Left ventricle myocardium inferior (tissue), 1 donor: ENCODE measurements around the gene GPR139. TPM values are rescaled to one million over a fixed set of nuclear protein-coding genes. Genes with fewer than 3 reads are reported as not detected.

Experiments
- DNase-seq: peaks from one replicate; pipeline ENCODE4 v3.0.0-alpha.2; 2020
- H3K27ac ChIP-seq: fragments of 200-600 bp; replicated peaks from 2 replicates; pipeline ENCODE4 v1.8.0; 2021
- H3K27me3 ChIP-seq: fragments of 200-600 bp; 2 replicates; pipeline ENCODE4 v1.8.0; 2021; ENCODE audit warnings: low read depth
- H3K36me3 ChIP-seq: fragments of 200-600 bp; 2 replicates; pipeline ENCODE4 v1.8.0; 2021
- H3K4me1 ChIP-seq: fragments of 200-600 bp; 2 replicates; pipeline ENCODE4 v1.8.0; 2021
- H3K4me3 ChIP-seq: fragments of 200-600 bp; 2 replicates; pipeline ENCODE4 v1.8.0; 2021; ENCODE audit warnings: mild to moderate bottlenecking, moderate library complexity
- H3K9me3 ChIP-seq: fragments of 200-600 bp; replicated peaks from 2 replicates; pipeline ENCODE4 v1.8.0; 2021
- intact Hi-C: fragments of 100-400 bp; cut with micrococcal nuclease; formaldehyde crosslinking; loops from one replicate; pipeline ENCODE4 v1.11.0; 2022
- total RNA-seq: library from RNA; stranded (reverse); fragmentation: NEBNext Ultra II Directional; extraction: Animal tissue kit (Norgen Biotek cat#: 25700); gene quantifications from one replicate; pipeline ENCODE4 v1.2.1, GENCODE V29; 2021
- TF ChIP-seq, protein P1 (sequence below): fragments of 200-600 bp; IDR thresholded peaks from 2 replicates; pipeline ENCODE4 v1.8.0; 2021; ENCODE audit warnings: antibody characterized with exemption, mild to moderate bottlenecking, borderline replicate concordance
- donor health status: DM: no; HTN: yes; CAD: no; lungs with severe emphysema.

The GPR139 gene
- total RNA-seq, 1 donor from 2014 or later = not detected

DNA sequence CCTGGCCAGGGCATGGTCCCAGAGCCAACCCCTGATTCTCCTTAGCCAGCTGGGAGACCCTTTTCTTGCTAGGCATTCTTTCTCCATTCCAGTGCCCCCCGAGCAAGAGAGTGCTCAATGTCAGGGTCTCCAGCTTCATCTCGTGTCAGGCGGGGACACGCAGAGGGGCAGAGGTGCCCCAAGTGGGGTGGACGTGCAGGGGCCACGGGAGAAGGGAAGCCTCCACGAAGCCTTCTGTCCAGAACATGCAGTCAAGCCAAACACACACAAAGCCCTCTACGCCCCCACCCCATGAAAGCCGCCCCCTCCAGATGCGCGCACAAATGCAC is 852 bp downstream of the GPR139 start:
- Histone ChIP-seq H3K27me3 (peaks cover 88% of the 10 kb centered on the region), H3K4me3 (no peak overlapping the region), H3K36me3 (no peaks in the 10 kb centered on the region), H3K27ac (no peak overlapping the region), H3K9me3 (peaks cover 17% of the 10 kb centered on the region), H3K4me1 (peaks cover 7% of the 10 kb centered on the region)
- intact Hi-C loops = no loop called here
- TF ChIP-seq, protein P1, sequence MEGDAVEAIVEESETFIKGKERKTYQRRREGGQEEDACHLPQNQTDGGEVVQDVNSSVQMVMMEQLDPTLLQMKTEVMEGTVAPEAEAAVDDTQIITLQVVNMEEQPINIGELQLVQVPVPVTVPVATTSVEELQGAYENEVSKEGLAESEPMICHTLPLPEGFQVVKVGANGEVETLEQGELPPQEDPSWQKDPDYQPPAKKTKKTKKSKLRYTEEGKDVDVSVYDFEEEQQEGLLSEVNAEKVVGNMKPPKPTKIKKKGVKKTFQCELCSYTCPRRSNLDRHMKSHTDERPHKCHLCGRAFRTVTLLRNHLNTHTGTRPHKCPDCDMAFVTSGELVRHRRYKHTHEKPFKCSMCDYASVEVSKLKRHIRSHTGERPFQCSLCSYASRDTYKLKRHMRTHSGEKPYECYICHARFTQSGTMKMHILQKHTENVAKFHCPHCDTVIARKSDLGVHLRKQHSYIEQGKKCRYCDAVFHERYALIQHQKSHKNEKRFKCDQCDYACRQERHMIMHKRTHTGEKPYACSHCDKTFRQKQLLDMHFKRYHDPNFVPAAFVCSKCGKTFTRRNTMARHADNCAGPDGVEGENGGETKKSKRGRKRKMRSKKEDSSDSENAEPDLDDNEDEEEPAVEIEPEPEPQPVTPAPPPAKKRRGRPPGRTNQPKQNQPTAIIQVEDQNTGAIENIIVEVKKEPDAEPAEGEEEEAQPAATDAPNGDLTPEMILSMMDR = no peak
- DNase-seq = no peak

DNA sequence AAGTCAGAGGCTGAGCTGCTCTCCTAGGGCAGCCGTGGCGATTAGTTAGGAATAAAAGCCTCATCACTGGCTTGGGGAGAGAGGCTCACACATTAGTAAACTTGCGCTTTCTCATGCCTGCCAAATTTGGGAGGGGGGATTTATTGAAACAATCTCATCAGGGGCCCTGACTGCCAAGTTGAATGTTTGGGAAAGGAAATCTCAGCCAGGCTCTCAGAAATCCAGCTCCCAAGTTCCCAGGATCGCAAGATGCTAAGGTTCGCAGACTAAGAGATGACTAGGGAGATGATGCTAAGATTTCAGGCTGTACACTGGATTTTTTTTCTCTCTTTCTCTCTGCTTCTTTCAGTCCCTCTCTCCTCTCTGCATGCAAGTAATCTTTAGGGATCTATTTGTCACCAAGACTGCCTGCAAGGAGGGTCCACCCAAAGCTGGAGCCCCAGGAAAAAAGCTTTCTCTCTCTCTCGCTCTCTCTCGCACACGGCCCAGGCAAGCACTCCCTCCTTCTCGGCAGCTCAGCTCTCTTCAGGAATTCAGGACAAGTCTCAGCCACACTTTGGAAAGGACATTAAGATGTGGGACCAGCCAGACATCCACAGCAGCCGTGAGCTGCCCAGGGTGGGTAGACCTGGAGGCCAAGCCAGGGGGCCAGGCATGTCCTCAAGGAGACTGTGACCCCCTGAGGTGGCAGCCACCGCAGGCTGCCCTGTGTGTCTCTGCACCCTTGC is 1.4 kb downstream of the GPR139 start:
- intact Hi-C loops = no loop called here
- Histone ChIP-seq H3K4me3 (no peak overlapping the region), H3K4me1 (peaks cover 7% of the 10 kb centered on the region), H3K36me3 (no peaks in the 10 kb centered on the region), H3K9me3 (peaks cover 22% of the 10 kb centered on the region), H3K27ac (no peak overlapping the region), H3K27me3 (peaks cover 83% of the 10 kb centered on the region)
- TF ChIP-seq, protein P1 = no peak
- DNase-seq = no peak

DNA sequence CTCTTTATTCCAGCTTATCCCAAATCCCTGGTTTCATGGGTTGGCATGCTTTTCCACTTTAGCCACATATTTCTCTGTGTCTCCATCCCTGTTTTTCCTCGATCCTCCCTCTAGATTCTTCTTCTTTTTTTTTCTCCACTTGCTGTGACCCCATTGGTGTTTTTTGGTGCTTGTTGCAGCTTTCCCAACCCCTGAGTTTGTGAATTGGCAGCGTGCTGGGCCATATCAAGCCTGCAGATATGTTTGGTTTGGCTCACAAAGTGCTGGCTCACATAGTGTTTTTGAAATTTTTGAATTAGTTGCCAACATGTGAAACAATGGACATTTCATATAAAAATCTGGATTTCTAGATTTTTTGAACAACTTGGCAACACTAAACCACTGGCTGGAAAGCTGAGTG is 8.8 kb downstream of the GPR139 start:
- Histone ChIP-seq H3K27me3 (peaks cover 20% of the 10 kb centered on the region), H3K4me3 (no peak overlapping the region), H3K36me3 (no peaks in the 10 kb centered on the region), H3K27ac (no peak overlapping the region), H3K9me3 (peaks cover 27% of the 10 kb centered on the region), H3K4me1 (no peaks in the 10 kb centered on the region)
- no peak for DNase-seq
- TF ChIP-seq, protein P1 = no peak
- intact Hi-C loops = no loop called here

DNA sequence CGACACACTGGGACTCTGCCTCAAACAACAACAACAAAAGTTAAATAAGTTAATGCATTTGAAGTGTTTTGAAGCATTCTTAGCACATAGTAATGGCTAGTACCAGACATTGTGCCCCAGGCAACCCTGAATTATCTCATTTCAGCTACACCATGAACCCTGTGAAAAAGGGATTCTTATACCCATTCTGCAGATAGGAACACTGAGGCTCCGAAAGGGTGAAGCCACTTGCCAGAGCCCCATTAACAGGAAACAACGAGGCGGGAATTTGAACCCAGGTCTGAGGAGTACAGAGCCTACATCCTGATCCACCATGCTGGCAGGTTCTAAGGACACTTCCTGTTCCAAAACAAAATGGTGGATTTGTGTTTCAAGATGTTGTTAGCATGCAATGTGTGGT is 9.2 kb downstream of the GPR139 start:
- intact Hi-C loops = no loop called here
- peaks cover 20% of the 10 kb centered on the region for H3K27me3 ChIP-seq
- TF ChIP-seq, protein P1 = no peak

DNA sequence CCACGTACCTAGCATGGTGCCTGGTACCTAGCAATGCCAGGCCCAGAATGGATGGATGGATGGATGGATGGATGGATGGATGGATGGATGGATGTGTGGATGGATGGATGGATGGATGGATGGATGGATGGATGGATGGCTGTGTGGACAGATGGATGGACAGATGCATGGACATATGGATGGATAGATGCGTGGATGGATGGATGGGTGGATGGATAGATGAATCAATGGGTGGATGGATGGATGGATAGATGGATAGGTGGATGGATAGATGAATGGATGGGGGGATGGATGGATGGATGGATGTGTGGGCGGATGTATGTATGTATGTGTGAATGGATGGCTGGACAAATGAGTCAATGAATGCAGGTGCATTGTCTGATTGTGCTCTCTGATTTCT is 12.6 kb downstream of the GPR139 start:
- Histone ChIP-seq H3K36me3 (no peaks in the 10 kb centered on the region), H3K27me3 (peaks cover 45% of the 10 kb centered on the region), H3K9me3 (no peaks in the 10 kb centered on the region), H3K4me3 (no peak overlapping the region), H3K27ac (no peak overlapping the region), H3K4me1 (no peaks in the 10 kb centered on the region)
- intact Hi-C loops = no loop called here
- DNase-seq = no peak
- TF ChIP-seq, protein P1 = no peak

More for the DNA sequence above, 9.2 kb downstream of the GPR139 start:
- DNase-seq = no peak
- no peaks in the 10 kb centered on the region for H3K36me3 ChIP-seq
- H3K9me3 ChIP-seq = peaks cover 27% of the 10 kb centered on the region
- no peak overlapping the region for H3K27ac ChIP-seq
- no peak overlapping the region for H3K4me3 ChIP-seq
- no peaks in the 10 kb centered on the region for H3K4me1 ChIP-seq
